Mesendoderm (in vitro differentiated cells): ENCODE measurements around the gene MARCO.
"Not testable (repeated sequence)": the region's sequence is repeated elsewhere in the genome, so short reads cannot be mapped to it uniquely, and the experiment has no call there.

ENCODE experiments used
- DNase-seq: peaks from one replicate; pipeline ENCODE4 v3.0.0; 2013
- H2AK5ac ChIP-seq: 2 replicates; pipeline ENCODE4 v1.6.1; 2013; ENCODE audit warnings: low read length, inconsistent platforms
- H2BK120ac ChIP-seq: 2 replicates; pipeline ENCODE4 v1.6.1; 2013; ENCODE audit warnings: low read depth, mild to moderate bottlenecking, low read length, moderate library complexity, mixed read lengths
- H2BK15ac ChIP-seq: replicated peaks from 2 replicates; pipeline ENCODE4 v1.6.1; 2013; ENCODE audit warnings: low read depth, mild to moderate bottlenecking, moderate library complexity
- H2BK5ac ChIP-seq: 2 replicates; pipeline ENCODE4 v1.6.1; 2013; ENCODE audit warnings: low read length, inconsistent platforms
- H3K18ac ChIP-seq: 2 replicates; pipeline ENCODE4 v1.6.1; 2013; ENCODE audit warnings: mild to moderate bottlenecking, low read length, mixed read lengths
- H3K23ac ChIP-seq: one replicate; pipeline ENCODE4 v1.6.1; 2013; ENCODE audit warnings: low read length
- H3K27ac ChIP-seq: 2 replicates; pipeline ENCODE4 v1.5.1; 2013; ENCODE audit warnings: low read depth, mild to moderate bottlenecking, inconsistent platforms, low read length, moderate library complexity
- H3K27me3 ChIP-seq: 2 replicates; pipeline ENCODE4 v1.6.1; 2013; ENCODE audit warnings: low read length, control low read depth, mild to moderate bottlenecking, inconsistent platforms; ENCODE audit not compliant: insufficient read depth, poor library complexity
- H3K36me3 ChIP-seq: 2 replicates; pipeline ENCODE4 v1.6.1; 2013; ENCODE audit warnings: low read length, inconsistent platforms; ENCODE audit not compliant: control insufficient read depth, insufficient read depth
- H3K4ac ChIP-seq: one replicate; pipeline ENCODE4 v1.6.1; 2013; ENCODE audit warnings: low read depth, mild to moderate bottlenecking, low read length, moderate library complexity
- H3K4me1 ChIP-seq: 2 replicates; pipeline ENCODE4 v1.6.1; 2013; ENCODE audit warnings: low read depth, low read length, inconsistent platforms; ENCODE audit not compliant: control insufficient read depth
- H3K4me2 ChIP-seq: 2 replicates; pipeline ENCODE4 v1.6.1; 2013; ENCODE audit warnings: low read length
- H3K4me3 ChIP-seq: 2 replicates; pipeline ENCODE4 v1.5.1; 2013; ENCODE audit warnings: mild to moderate bottlenecking, low read length
- H3K56ac ChIP-seq: one replicate; pipeline ENCODE4 v1.6.1; 2013; ENCODE audit warnings: low read length
- H3K79me1 ChIP-seq: 2 replicates; pipeline ENCODE4 v1.6.1; 2013; ENCODE audit warnings: low read length, inconsistent platforms
- H3K79me2 ChIP-seq: 2 replicates; pipeline ENCODE4 v1.6.1; 2013; ENCODE audit warnings: mild to moderate bottlenecking, low read length; ENCODE audit not compliant: control insufficient read depth, insufficient read depth
- H3K9ac ChIP-seq: 2 replicates; pipeline ENCODE4 v1.6.1; 2013; ENCODE audit warnings: low read length, inconsistent platforms
- H4K5ac ChIP-seq: one replicate; pipeline ENCODE4 v1.6.1; 2013; ENCODE audit warnings: low read length
- H4K8ac ChIP-seq: one replicate; pipeline ENCODE4 v1.6.1; 2013; ENCODE audit warnings: low read depth, mild to moderate bottlenecking, control low read depth, low read length, moderate library complexity
- WGBS: extraction: QIAGEN DNeasy Blood & Tissue Kit; methylation state at CpG from one replicate; pipeline ENCODE4 v1.1.7; 2013; ENCODE audit warnings: low lambda C conversion rate, missing lambda C conversion rate; ENCODE audit not compliant: insufficient coverage; ENCODE audit errors: extremely low coverage; 5-methylcytosine and 5-hydroxymethylcytosine counted together

Gene MARCO

DNA sequence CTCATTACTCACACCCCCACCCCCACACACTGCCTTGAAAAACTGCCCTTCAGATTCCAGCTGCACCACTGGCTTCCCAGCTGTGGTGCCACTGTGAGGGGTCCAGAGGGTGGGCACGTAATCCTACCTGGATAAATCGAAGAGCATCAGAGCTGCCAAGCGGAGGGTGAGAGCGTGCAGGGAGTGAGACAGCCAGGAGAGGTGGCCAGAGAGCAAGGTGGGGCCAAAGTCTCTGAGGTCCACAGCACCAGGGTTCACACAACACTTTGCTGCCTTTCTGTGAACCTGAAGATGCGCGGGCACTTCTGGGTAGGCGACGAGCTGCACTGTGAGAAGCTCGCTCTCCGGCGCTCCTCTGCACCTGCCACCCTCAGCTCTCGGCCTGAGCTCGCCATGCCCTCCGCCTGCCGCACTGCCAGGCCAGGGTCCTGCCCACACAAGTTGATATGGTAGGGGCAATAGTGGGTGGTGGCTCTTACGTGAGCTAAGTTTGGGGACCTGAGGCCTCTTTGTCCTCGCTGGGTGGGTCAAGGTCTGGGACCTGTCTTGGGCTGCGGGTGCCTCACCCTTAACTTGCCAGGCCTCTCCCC is 83.9 kb downstream of the MARCO start:
- no peaks in the 10 kb centered on the region for H3K4me1 ChIP-seq
- H2BK5ac ChIP-seq, result no peak overlapping the region
- H2AK5ac ChIP-seq, result no peak overlapping the region
- H3K4me2 ChIP-seq, result no peak overlapping the region
- H3K23ac ChIP-seq, result no peak overlapping the region
- H3K79me1 ChIP-seq, result no peaks in the 10 kb centered on the region
- no peak overlapping the region for H4K8ac ChIP-seq
- no peak overlapping the region for H3K27ac ChIP-seq
- no peak overlapping the region for H4K5ac ChIP-seq
- no peak overlapping the region for H3K4ac ChIP-seq
- no peak overlapping the region for H3K56ac ChIP-seq
- H3K4me3 ChIP-seq, result no peak overlapping the region
- H3K79me2 ChIP-seq, result no peaks in the 10 kb centered on the region
- no peak overlapping the region for H3K18ac ChIP-seq
- WGBS, result no CpG with 5 or more reads among the region's 18 CpGs
- DNase-seq, result no peak
- no peaks in the 10 kb centered on the region for H3K27me3 ChIP-seq
- H3K9ac ChIP-seq, result no peak overlapping the region
- H3K36me3 ChIP-seq, result no peaks in the 10 kb centered on the region
- H2BK15ac ChIP-seq, result no peak overlapping the region
- H2BK120ac ChIP-seq, result no peak overlapping the region

DNA sequence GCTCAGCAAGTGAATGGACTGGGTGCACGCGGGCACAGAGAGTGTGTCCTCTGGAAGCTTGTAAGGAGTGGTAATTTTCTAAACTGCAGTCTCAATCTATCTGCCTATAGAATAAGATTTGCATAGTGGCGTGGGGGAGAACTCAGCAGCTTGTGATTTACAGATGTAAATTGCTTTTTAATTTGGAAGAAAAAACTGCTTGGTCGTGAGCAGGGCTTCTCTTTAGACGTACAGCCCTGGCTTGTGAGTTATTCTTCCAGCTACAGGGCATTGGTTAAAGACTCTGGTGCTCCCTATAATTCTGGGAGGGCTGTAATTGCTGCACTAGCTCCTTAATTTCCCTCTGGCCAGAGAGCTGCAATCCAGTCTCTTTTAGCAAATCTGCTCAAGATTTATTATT is 84.9 kb downstream of the MARCO start:
- H3K4me2 ChIP-seq, result no peak overlapping the region
- no peaks in the 10 kb centered on the region for H3K36me3 ChIP-seq
- H3K4me1 ChIP-seq, result no peaks in the 10 kb centered on the region
- H3K79me1 ChIP-seq, result no peaks in the 10 kb centered on the region
- H3K23ac ChIP-seq, result no peak overlapping the region
- H3K27me3 ChIP-seq, result no peaks in the 10 kb centered on the region
- H2BK15ac ChIP-seq, result no peak overlapping the region
- no peak overlapping the region for H2AK5ac ChIP-seq
- no peak for DNase-seq
- H3K56ac ChIP-seq, result no peak overlapping the region
- WGBS, result no CpG with 5 or more reads among the region's 5 CpGs
- no peak overlapping the region for H2BK120ac ChIP-seq
- H4K8ac ChIP-seq, result no peak overlapping the region
- no peak overlapping the region for H3K18ac ChIP-seq
- no peak overlapping the region for H3K4me3 ChIP-seq
- no peak overlapping the region for H3K4ac ChIP-seq
- H3K27ac ChIP-seq, result no peak overlapping the region
- H3K79me2 ChIP-seq, result no peaks in the 10 kb centered on the region
- no peak overlapping the region for H3K9ac ChIP-seq
- H2BK5ac ChIP-seq, result no peak overlapping the region
- no peak overlapping the region for H4K5ac ChIP-seq

- no peak overlapping the region for H3K18ac ChIP-seq
- H2BK120ac ChIP-seq, result no peak overlapping the region
- peak; percentile 65 for DNase-seq
- H2BK5ac ChIP-seq, result no peak overlapping the region
- no peak overlapping the region for H3K56ac ChIP-seq
- H3K23ac ChIP-seq, result no peak overlapping the region
- no peaks in the 10 kb centered on the region for H3K27me3 ChIP-seq
- no peak overlapping the region for H3K9ac ChIP-seq
- H3K36me3 ChIP-seq, result no peaks in the 10 kb centered on the region
- H3K4ac ChIP-seq, result no peak overlapping the region
- H3K4me2 ChIP-seq, result no peak overlapping the region
- no CpG with 5 or more reads among the region's 13 CpGs for WGBS
- no peaks in the 10 kb centered on the region for H3K4me1 ChIP-seq
- H3K4me3 ChIP-seq, result no peak overlapping the region
- H3K27ac ChIP-seq, result no peak overlapping the region
- H4K8ac ChIP-seq, result no peak overlapping the region
- H3K79me1 ChIP-seq, result no peaks in the 10 kb centered on the region
- no peak overlapping the region for H4K5ac ChIP-seq
- no peak overlapping the region for H2BK15ac ChIP-seq
- H2AK5ac ChIP-seq, result no peak overlapping the region
- H3K79me2 ChIP-seq, result no peaks in the 10 kb centered on the region
These were observed 86.6 kb downstream of the MARCO start for GRCh38 chr2:119028327-119029174.

DNA sequence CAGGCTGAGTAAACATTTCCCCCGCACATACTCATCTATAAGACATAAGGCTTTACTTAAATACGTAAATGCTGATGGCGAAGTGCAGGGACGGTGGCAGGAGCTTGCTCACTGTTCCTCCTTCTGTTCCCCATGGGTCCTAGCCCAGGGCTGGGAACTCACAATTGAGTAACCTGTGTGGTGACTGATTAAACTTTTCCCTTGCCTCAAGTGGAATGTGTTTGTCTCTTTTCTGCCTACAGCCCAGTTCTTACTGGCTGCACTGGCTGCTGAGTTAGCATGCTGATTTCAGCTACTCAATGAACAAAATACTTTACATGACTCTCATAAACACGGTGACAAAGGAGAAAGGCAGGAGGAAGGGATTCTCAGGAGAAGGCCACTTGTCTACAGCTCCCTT is 87.3 kb downstream of the MARCO start:
- H2AK5ac ChIP-seq, result no peak overlapping the region
- H4K8ac ChIP-seq, result no peak overlapping the region
- H3K79me2 ChIP-seq, result no peaks in the 10 kb centered on the region
- no peak overlapping the region for H3K56ac ChIP-seq
- H3K4me1 ChIP-seq, result no peaks in the 10 kb centered on the region
- no peak overlapping the region for H2BK120ac ChIP-seq
- H3K79me1 ChIP-seq, result no peaks in the 10 kb centered on the region
- no peak overlapping the region for H3K18ac ChIP-seq
- no peak overlapping the region for H3K23ac ChIP-seq
- H2BK15ac ChIP-seq, result no peak overlapping the region
- no CpG with 5 or more reads among the region's 5 CpGs for WGBS
- H3K9ac ChIP-seq, result no peak overlapping the region
- no peak overlapping the region for H2BK5ac ChIP-seq
- H3K4me3 ChIP-seq, result no peak overlapping the region
- no peaks in the 10 kb centered on the region for H3K27me3 ChIP-seq
- no peak overlapping the region for H4K5ac ChIP-seq
- no peak overlapping the region for H3K4ac ChIP-seq
- no peak for DNase-seq
- no peaks in the 10 kb centered on the region for H3K36me3 ChIP-seq
- H3K27ac ChIP-seq, result no peak overlapping the region
- no peak overlapping the region for H3K4me2 ChIP-seq

- H3K18ac ChIP-seq, H3K36me3 ChIP-seq, H3K9ac ChIP-seq, H3K27me3 ChIP-seq, H3K79me1 ChIP-seq, H3K4me3 ChIP-seq, H2BK120ac ChIP-seq, H3K4ac ChIP-seq, H3K79me2 ChIP-seq, H3K23ac ChIP-seq, H3K4me2 ChIP-seq, H4K5ac ChIP-seq, H2BK5ac ChIP-seq, DNase-seq, H3K56ac ChIP-seq, H3K4me1 ChIP-seq, H4K8ac ChIP-seq, H2BK15ac ChIP-seq, H3K27ac ChIP-seq, H2AK5ac ChIP-seq: not testable (repeated sequence)
- WGBS, result no CpG with 5 or more reads among the region's 5 CpGs
These were observed 95.9 kb downstream of the MARCO start for GRCh38 chr2:119037922-119038321.
